ENCODE measurements around the gene VPS13D. TPM values are rescaled to one million over a fixed set of nuclear protein-coding genes. Genes with fewer than 3 reads are reported as not detected.

The VPS13D gene
- total and polyA plus RNA-seq, 2 experiments from 2014 or later, result 10.7 to 34.9 TPM

- Histone ChIP-seq H3K36me3 (ENCODE audit: insufficient read depth) (0 out of 2 replicates have a peak, but pooled peaks cover 5% of the 10 kb centered on the region), H3K4me2 (no peak overlapping the region), H3F3A (replicated peaks; ENCODE audit: low read depth) (no peaks in the 10 kb centered on the region), H3K4me3 (no peak overlapping the region), H3K79me2 (replicated peaks; ENCODE audit: insufficient read depth) (no peaks in the 10 kb centered on the region), H4K20me1 (replicated peaks; ENCODE audit: insufficient read depth) (peaks cover 3% of the 10 kb centered on the region; the same call in 1 of the 2 replicates), H2AFZ (no peak overlapping the region), H3K4me1 (ENCODE audit: insufficient read depth) (no peaks in the 10 kb centered on the region), H3K27me3 (ENCODE audit: insufficient read depth) (no peaks in the 10 kb centered on the region), H3K9me2 (ENCODE audit: insufficient read depth) (no peaks in the 10 kb centered on the region), H3K27ac (ENCODE audit: low read depth) (no peak overlapping the region)
- DNase-seq (ENCODE audit: low spot score) (no peak), ATAC-seq (no peak)
- TF ChIP-seq REST (IDR thresholded peaks at IDR 0.05; ENCODE audit: unreplicated experiment) (no peak), NANOG (IDR thresholded peaks at IDR 0.05; ENCODE audit: borderline replicate concordance) (no peak), CREB1 (CRISPR knock-in tag; IDR thresholded peaks at IDR 0.05; ENCODE audit: low read depth) (no peak), ZNF462 (CRISPR knock-in tag; IDR thresholded peaks at IDR 0.05) (no peak)
- TF ChIP-seq, protein P1, sequence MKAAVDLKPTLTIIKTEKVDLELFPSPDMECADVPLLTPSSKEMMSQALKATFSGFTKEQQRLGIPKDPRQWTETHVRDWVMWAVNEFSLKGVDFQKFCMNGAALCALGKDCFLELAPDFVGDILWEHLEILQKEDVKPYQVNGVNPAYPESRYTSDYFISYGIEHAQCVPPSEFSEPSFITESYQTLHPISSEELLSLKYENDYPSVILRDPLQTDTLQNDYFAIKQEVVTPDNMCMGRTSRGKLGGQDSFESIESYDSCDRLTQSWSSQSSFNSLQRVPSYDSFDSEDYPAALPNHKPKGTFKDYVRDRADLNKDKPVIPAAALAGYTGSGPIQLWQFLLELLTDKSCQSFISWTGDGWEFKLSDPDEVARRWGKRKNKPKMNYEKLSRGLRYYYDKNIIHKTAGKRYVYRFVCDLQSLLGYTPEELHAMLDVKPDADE (IDR thresholded peaks at IDR 0.05), result no peak
- peaks cover 6% of the 10 kb centered on the region for H3K4me1 Mint-ChIP-seq
- H3K9me3 Mint-ChIP-seq, result no peaks in the 10 kb centered on the region
- no peaks in the 10 kb centered on the region for H3K27me3 Mint-ChIP-seq (ENCODE audit: insufficient read depth, low read depth, poor library complexity)
- no peak overlapping the region for H3K4me3 Mint-ChIP-seq
- H3K36me3 Mint-ChIP-seq (ENCODE audit: low read depth), result peaks cover 3% of the 10 kb centered on the region; the same call in 1 of the 3 replicates
- H3K27ac Mint-ChIP-seq, result no peak overlapping the region
These were observed 231.9 kb downstream of the VPS13D start for GRCh38 chr1:12461754-12462153.

Data from GM23338 (cell line).